Muscle layer of duodenum (tissue), 2 donors: ENCODE measurements around the gene ACADS.

Source experiments
- H3K27ac ChIP-seq: one replicate; pipeline ENCODE4 v1.7.0; 2013; ENCODE audit warnings: mild to moderate bottlenecking, low read length
- H3K27me3 ChIP-seq: one replicate; pipeline ENCODE4 v1.7.0; 2013; ENCODE audit warnings: low read depth, mild to moderate bottlenecking, control low read depth, low read length
- H3K36me3 ChIP-seq, 2 donors: one replicate each; pipeline ENCODE4 v1.7.0; 2013; ENCODE audit warnings: low read length in 2 of 2, control low read depth in 1 of 2, mild to moderate bottlenecking in 1 of 2; ENCODE audit not compliant: insufficient read depth in 2 of 2, control insufficient read depth in 1 of 2
- H3K4me1 ChIP-seq, 2 donors: one replicate each; pipeline ENCODE4 v1.7.0; 2013; ENCODE audit warnings: low read length in 2 of 2, mild to moderate bottlenecking in 2 of 2, control low read depth in 1 of 2, moderate library complexity in 1 of 2; ENCODE audit not compliant: insufficient read depth in 2 of 2, control insufficient read depth in 1 of 2
- H3K4me3 ChIP-seq, 2 donors: one replicate each; pipeline ENCODE4 v1.7.0; 2013; ENCODE audit warnings: low read length in 2 of 2, low read depth in 1 of 2, mild to moderate bottlenecking in 1 of 2
- H3K9me3 ChIP-seq, 2 donors: one replicate each; pipeline ENCODE4 v1.7.0; 2013; ENCODE audit warnings: low read length in 2 of 2, control low read depth in 1 of 2, mild to moderate bottlenecking in 1 of 2; ENCODE audit not compliant: control insufficient read depth in 1 of 2
- donor health status: healthy.

Gene ACADS

GRCh38 chr12:120703311-120703942, 22.2 kb upstream of the ACADS start:
- Histone ChIP-seq H3K27ac (no peak overlapping the region), H3K9me3 (no peaks in the 10 kb centered on the region), H3K36me3 (peaks cover 38 to 51% of the 10 kb centered on the region in 2 donors), H3K4me1 (no peaks in the 10 kb centered on the region), H3K27me3 (no peaks in the 10 kb centered on the region), H3K4me3 (no peak overlapping the region)

GRCh38 chr12:120705618-120706017, 20.0 kb upstream of the ACADS start:
- Histone ChIP-seq H3K36me3 (peaks cover 23 to 30% of the 10 kb centered on the region in 2 donors), H3K9me3 (no peaks in the 10 kb centered on the region), H3K4me1 (no peaks in the 10 kb centered on the region), H3K4me3 (no peak overlapping the region), H3K27me3 (no peaks in the 10 kb centered on the region), H3K27ac (no peak overlapping the region)

- H3K4me1 ChIP-seq, result peaks cover 0 to 2% of the 10 kb centered on the region in 2 donors
- no peaks in the 10 kb centered on the region for H3K9me3 ChIP-seq
- no peak overlapping the region for H3K4me3 ChIP-seq
- no peaks in the 10 kb centered on the region for H3K27me3 ChIP-seq
- no peak overlapping the region for H3K27ac ChIP-seq
- H3K36me3 ChIP-seq, result peaks cover 18 to 25% of the 10 kb centered on the region in 2 donors
Measured at GRCh38 chr12:120706029-120706428, 19.6 kb upstream of the ACADS start.

- H3K27me3 ChIP-seq, result no peaks in the 10 kb centered on the region
- peaks cover 8 to 12% of the 10 kb centered on the region in 2 donors for H3K36me3 ChIP-seq
- H3K4me1 ChIP-seq, result peaks cover 6 to 18% of the 10 kb centered on the region in 2 donors
- H3K4me3 ChIP-seq, result no peak overlapping the region
- no peaks in the 10 kb centered on the region for H3K9me3 ChIP-seq
- H3K27ac ChIP-seq, result no peak overlapping the region
Measured at GRCh38 chr12:120708651-120709050, 17.0 kb upstream of the ACADS start.

GRCh38 chr12:120710031-120710804, 15.4 kb upstream of the ACADS start, which contains the start of gene UNC119B:
UNC119B (plus strand) TSS chr12:120710458; CDS start chr12:120710475, 17 bp downstream.
- H3K27me3 ChIP-seq, result no peaks in the 10 kb centered on the region
- peaks cover 8 to 18% of the 10 kb centered on the region in 2 donors for H3K4me1 ChIP-seq
- no peaks in the 10 kb centered on the region for H3K9me3 ChIP-seq
- peaks cover 7 to 18% of the 10 kb centered on the region in 2 donors for H3K36me3 ChIP-seq
- peak within 1 kb of the TSS; percentile 56 for H3K27ac ChIP-seq
- peak within 1 kb of the TSS; percentile 66 to 82 for H3K4me3 ChIP-seq

GRCh38 chr12:120710805-120711296, 14.8 kb upstream of the ACADS start:
- Histone ChIP-seq H3K27ac (peak overlapping the region; percentile 56), H3K36me3 (peaks cover 7 to 15% of the 10 kb centered on the region in 2 donors), H3K4me3 (peak overlapping the region; percentile 66 to 82), H3K9me3 (no peaks in the 10 kb centered on the region), H3K27me3 (no peaks in the 10 kb centered on the region), H3K4me1 (peaks cover 8 to 18% of the 10 kb centered on the region in 2 donors)

GRCh38 chr12:120711411-120711810, 14.2 kb upstream of the ACADS start:
- Histone ChIP-seq H3K4me1 (peaks cover 8 to 18% of the 10 kb centered on the region in 2 donors), H3K4me3 (peak overlapping the region; percentile 66 to 82), H3K27me3 (no peaks in the 10 kb centered on the region), H3K36me3 (peaks cover 10 to 19% of the 10 kb centered on the region in 2 donors), H3K9me3 (no peaks in the 10 kb centered on the region), H3K27ac (peak overlapping the region; percentile 56)

GRCh38 chr12:120712610-120713009, 13.0 kb upstream of the ACADS start:
- no peaks in the 10 kb centered on the region for H3K9me3 ChIP-seq
- peaks cover 8 to 18% of the 10 kb centered on the region in 2 donors for H3K4me1 ChIP-seq
- no peak overlapping the region for H3K4me3 ChIP-seq
- no peak overlapping the region for H3K27ac ChIP-seq
- H3K27me3 ChIP-seq, result no peaks in the 10 kb centered on the region
- H3K36me3 ChIP-seq, result peaks cover 19 to 29% of the 10 kb centered on the region in 2 donors

GRCh38 chr12:120713861-120714482, 11.7 kb upstream of the ACADS start:
- Histone ChIP-seq H3K9me3 (no peaks in the 10 kb centered on the region), H3K27ac (no peak overlapping the region), H3K27me3 (no peaks in the 10 kb centered on the region), H3K36me3 (peaks cover 23 to 42% of the 10 kb centered on the region in 2 donors), H3K4me1 (peaks cover 8 to 18% of the 10 kb centered on the region in 2 donors), H3K4me3 (no peak overlapping the region)

GRCh38 chr12:120718055-120718454, 7.6 kb upstream of the ACADS start:
- Histone ChIP-seq H3K4me1 (peaks cover 0 to 3% of the 10 kb centered on the region in 2 donors), H3K27ac (no peak overlapping the region), H3K27me3 (no peaks in the 10 kb centered on the region), H3K36me3 (peaks cover 56 to 82% of the 10 kb centered on the region in 2 donors), H3K4me3 (no peak overlapping the region), H3K9me3 (no peaks in the 10 kb centered on the region)

- Histone ChIP-seq H3K36me3 (peaks cover 50 to 80% of the 10 kb centered on the region in 2 donors), H3K4me1 (no peaks in the 10 kb centered on the region), H3K9me3 (no peaks in the 10 kb centered on the region), H3K27me3 (no peaks in the 10 kb centered on the region), H3K4me3 (no peak overlapping the region), H3K27ac (peak overlapping the region; percentile 59)
Measured at GRCh38 chr12:120719072-120719471, 6.6 kb upstream of the ACADS start.
